Measurements from ENCODE around the gene MYLK4.

- no peak for TF ChIP-seq TAF1 (IDR thresholded peaks at IDR 0.05; ENCODE audit: borderline replicate concordance, low read depth, low read length)
- no peak for TF ChIP-seq POLR2AphosphoS5 (IDR thresholded peaks at IDR 0.05; ENCODE audit: low read depth, low read length)
- TF ChIP-seq POLR2A (IDR thresholded peaks at IDR 0.05; ENCODE audit: low read depth, low read length), result no peak
Observed at GRCh38 chr6:2756687-2757224, 6.0 kb upstream of the MYLK4 start.

Measured in GM12892 (cell line).